GM21529 (cell line): ENCODE data around the gene NFATC1.

Experiments used
- ATAC-seq: cut with Tn5 transposase; IDR thresholded peaks from one replicate; pipeline ENCODE4 v1.9.1; 2021; ENCODE audit not compliant: unreplicated experiment

NFATC1 gene

DNA sequence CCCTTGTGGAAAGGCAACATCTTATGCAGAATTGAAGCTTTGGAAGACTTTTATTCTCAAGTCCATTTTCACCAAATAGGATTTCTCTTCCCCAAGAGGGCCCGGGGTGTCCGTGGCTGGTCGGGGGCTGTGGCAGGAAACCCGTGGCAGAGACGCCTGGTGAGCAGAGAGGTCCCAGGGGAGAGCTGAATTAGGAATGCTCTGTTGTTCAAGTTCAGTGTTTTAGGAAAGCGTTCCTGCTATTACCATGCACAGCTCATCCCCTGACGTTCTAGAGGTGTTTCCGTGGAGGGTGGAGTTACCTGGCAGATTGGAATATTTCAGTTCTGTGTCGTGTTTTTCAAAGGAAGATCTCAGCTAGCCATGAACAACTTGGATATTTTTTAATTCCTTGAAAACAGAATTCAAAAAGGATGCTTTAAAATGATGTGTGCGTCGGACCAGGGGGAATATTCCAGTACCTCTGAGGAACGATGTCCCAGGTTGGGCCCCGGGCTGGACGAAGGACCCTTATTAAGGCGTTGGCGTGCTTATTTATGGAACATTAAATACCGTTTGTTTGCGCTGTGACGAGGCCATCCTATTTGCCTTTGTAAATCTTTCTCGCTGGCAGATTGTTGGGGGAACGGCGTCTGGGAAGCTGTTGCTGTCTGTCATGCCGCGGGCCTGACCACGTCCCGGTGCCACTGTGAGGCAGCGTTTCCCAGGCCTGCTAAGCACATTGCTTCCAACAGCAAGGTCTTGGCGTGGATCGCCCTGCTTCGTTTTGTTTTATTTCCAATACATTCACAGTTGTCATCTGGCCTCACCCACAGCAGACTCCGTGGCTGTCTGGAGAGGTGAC is 8.2 kb downstream of the NFATC1 start:
- ATAC-seq, result no peak

DNA sequence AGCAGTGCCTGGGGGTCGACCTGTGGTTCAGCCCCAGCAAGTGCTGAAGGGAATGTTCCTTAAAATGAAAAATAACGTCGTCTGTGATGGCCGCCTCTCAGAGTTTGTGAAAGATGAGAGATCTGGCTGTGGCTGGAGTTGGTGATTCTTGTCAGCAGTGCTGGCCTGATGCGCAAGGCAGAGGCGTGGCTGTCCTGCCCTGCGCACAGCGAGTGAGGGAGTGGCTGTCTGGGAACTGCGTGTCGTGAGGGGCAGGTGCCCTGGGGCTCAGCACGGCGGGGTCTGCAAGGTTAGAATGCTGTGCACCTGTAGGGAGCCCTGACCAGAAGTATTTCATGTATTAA is 8.8 kb downstream of the NFATC1 start:
- no peak for ATAC-seq

DNA sequence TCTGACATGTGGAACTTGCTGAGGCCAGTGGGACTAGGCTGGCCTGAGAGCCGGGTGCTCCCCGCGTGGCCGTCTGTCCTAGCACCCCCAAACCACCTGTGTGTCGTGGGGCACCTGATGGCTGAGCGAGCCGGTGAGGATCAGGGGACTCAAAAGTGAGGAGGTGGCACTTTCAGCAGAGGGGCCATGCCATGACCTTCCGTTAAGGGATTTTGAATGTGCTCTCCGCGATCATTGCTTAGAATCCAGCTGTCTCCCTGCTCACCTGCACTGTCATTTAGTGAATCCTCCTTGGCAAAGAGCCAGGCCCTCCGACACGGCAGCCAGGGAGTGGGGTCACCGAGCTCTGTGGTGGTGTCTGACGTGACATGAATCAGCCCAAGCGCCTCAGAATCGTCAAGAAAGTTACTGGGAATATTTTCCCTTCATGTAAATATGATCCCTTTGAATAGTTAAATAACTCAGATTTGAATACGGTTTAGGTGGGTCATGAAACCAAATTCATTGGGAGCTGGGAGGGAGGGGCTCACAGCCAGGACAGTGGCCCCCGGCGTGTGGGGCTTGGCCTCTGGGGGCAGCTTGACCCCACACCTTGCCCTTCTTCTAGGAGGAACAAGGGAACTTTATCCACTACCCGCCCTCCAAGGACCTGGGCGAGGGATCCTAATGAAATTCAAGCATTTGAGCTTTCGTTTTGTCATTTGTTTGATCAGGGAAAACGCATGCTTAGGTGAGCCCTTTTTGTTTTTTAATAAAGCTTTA is 9.5 kb downstream of the NFATC1 start:
- no peak for ATAC-seq

DNA sequence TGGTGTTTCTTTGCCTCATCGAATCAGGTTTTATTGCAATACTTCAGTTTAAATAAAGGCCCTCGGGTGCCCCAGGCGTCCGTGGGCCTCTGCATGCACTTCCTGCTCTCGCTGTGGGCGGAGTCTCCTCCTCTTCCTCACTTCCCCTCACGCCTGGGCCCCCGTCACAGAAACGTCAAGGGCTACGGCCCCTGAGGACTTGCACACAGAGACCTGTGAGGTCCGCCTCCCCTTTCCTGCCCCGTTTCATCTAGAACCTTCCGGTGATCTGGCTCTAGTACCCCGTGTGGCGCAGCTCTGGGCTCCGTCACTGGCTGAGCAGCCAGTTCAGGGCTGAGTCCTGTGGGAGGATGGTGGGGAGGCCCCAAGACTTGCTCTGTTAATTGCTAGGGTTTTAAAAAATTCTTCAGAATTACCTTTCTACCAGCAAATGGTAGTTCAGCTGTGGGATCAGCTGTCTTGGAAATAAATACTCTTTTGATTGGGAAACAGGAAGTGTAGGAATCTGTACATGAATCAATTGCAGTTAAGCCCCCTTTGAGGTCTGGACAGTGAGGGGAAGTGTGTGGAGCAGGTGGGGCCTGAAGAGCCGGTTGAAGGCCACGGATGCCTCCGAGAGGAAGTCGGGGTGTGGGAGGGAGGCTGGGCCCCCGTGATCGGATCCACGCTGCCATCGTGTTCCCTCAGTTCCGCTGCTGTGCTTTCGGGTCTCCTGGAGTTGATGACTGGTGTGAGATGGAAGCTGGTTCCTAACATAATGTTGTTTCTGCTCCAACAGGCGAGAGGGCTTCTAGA is 10.2 kb downstream of the NFATC1 start:
- peak; percentile 74 for ATAC-seq

DNA sequence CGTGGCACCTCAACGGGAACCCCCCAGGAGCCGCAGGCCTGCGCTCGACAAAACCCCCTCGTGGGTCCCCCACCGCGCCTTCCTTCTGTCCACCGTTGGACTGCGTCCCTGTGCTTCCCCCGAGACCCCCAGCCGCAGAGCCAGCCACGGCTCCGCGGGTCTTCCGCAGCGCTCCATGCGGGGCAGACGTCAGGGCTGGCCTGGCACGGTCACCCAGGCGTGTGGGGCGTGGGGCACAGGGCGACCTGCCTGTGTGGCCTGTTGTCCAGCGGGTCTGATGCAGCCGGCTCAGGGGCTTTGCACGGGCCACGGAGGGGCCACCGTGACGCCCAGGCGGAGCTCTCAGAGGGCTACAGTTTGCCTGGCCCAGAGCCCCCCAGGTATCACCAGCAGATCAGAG is 11.0 kb downstream of the NFATC1 start:
- no peak for ATAC-seq

DNA sequence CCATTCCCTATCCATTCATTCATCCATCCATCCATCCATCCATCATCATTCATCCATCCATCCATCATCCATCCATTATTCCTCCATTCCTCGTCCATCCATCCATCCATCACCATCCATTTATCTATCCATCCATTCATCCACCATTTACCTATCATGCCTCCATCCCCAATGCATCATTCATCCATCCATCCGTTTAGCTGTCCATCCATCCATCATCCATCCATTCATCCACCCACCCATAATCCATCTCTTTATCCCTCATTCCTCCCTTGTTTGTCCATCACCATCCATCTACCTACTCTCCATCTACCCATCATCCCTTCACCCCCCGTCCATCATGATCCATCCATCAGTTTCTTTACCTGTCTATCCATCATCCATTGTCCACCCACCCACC is 13.6 kb downstream of the NFATC1 start:
- no peak for ATAC-seq

DNA sequence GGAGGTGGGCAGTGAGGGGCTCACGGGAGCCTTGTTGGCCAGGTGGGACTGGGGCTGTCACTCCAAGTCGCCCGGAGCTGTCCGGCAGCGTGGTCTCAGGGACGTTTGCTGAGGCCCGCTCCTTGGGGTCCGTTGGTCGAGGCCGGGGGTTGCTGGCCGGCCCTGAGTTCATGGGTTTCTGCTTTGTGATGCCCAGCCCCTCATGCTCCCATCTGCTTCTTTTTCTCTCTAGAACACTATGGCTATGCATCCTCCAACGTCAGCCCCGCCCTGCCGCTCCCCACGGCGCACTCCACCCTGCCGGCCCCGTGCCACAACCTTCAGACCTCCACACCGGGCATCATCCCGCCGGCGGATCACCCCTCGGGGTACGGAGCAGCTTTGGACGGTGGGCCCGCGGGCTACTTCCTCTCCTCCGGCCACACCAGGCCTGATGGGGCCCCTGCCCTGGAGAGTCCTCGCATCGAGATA is 14.5 kb downstream of the NFATC1 start:
- ATAC-seq, result no peak

DNA sequence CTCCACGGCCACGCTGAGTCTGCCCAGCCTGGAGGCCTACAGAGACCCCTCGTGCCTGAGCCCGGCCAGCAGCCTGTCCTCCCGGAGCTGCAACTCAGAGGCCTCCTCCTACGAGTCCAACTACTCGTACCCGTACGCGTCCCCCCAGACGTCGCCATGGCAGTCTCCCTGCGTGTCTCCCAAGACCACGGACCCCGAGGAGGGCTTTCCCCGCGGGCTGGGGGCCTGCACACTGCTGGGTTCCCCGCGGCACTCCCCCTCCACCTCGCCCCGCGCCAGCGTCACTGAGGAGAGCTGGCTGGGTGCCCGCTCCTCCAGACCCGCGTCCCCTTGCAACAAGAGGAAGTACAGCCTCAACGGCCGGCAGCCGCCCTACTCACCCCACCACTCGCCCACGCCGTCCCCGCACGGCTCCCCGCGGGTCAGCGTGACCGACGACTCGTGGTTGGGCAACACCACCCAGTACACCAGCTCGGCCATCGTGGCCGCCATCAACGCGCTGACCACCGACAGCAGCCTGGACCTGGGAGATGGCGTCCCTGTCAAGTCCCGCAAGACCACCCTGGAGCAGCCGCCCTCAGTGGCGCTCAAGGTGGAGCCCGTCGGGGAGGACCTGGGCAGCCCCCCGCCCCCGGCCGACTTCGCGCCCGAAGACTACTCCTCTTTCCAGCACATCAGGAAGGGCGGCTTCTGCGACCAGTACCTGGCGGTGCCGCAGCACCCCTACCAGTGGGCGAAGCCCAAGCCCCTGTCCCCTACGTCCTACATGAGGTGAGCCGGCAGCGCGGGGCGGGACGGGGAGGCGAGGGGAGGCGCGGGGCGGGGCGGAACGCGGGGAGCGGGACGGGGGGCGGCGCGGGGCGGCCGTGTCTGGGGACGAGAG is 15.2 kb downstream of the NFATC1 start:
- no peak for ATAC-seq

DNA sequence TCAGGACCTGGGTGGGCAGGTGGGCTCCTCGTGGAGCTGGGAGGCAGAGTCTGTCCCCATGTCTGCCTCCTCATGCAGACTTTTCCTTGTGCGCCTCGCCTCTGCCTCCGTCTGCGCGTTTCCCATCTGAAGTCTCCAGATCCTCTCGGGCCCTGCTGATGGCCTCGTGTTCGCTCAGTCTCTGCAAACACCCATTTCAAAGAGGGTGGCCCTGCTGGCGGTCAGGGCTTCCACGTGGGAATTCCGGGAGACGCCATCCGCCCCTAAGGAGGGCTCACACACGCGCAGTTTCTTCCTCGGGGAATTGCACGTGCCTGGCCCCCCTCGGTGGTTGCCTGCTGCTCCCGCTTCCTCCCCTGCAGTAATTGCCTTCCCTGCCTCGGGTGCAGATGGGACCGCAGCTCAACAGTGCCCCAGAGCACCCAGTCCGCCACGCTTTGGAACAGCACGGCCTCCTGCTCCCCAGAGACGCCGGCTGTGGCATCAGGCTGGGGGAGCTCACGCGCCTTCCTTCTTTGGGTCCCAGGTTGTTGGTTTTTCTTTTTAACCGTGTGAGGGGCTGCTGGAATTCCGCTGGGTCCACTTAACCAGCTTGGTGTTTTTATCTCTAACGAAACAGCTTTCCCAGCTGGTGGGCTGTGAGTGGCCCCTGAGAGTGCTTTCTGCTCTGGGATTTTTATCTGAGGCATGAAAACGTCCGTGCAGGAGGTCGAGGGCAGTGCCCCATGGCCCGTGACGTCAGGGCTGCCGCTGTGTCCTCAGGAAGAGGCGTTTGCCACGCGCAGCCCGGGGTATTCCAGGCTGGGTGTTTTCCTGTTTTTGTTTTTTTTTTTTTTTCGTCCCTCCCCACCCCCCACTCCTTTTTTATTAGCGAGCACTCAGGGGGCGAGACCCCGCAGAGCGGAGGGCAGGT is 16.1 kb downstream of the NFATC1 start:
- no peak for ATAC-seq

DNA sequence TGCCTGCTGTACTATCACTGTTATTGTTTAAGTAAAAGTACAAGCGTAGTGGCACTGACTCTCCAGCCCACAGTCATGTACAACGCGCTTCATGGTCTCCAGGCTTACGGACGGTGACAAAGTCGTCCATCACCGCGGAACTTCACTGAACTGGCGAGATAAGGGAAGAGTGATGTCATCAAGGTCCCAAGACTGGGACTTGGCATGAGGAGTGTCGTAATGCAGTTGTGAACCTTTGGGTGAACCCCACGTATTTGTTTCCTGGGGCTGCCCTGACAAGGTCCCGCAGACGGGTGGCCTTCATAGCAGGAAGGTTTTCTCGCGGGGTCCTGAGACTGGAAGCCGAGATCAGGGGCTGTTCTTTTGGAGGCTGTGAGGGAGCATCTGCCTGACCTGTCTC is 17.3 kb downstream of the NFATC1 start:
- ATAC-seq, result no peak

DNA sequence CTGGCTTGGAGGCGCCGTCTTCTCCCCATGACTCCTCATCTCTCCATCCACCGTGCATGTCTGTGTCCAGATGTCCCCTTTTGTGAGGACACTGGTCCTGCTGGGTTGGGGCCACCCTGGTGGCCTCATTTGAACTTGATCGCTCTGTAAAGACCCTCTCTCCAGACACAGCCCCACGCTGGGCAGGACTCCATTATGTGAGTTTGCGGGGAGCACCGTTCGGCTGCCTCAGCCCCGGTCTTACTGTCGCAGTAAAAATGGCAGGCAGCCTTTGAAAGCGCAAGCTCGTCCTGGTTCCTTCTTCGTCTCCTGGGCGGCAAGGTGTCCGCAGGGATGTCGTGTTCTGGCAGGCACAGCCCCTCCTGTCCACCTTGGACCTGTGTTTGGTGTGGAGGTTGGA is 17.7 kb downstream of the NFATC1 start:
- no peak for ATAC-seq

DNA sequence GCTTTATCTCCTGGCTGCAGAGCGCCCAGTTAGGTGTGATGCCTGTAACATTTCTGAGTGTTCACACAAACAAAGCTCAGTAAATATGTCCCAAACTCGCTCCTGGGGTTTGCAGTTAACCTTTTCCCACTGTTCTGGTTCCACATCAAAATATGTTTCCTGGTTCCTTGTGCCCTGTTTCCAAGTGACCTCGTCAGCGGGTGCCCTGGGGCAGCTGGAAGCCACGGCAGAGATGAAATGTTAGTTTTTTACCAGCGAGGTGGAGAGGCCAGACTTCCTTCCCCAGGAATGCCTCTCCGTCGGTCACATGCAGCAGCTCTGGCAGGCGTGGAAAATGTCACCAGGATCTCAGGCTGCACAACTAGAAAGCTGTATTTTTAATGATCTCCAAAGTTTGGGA is 18.2 kb downstream of the NFATC1 start:
- no peak for ATAC-seq

DNA sequence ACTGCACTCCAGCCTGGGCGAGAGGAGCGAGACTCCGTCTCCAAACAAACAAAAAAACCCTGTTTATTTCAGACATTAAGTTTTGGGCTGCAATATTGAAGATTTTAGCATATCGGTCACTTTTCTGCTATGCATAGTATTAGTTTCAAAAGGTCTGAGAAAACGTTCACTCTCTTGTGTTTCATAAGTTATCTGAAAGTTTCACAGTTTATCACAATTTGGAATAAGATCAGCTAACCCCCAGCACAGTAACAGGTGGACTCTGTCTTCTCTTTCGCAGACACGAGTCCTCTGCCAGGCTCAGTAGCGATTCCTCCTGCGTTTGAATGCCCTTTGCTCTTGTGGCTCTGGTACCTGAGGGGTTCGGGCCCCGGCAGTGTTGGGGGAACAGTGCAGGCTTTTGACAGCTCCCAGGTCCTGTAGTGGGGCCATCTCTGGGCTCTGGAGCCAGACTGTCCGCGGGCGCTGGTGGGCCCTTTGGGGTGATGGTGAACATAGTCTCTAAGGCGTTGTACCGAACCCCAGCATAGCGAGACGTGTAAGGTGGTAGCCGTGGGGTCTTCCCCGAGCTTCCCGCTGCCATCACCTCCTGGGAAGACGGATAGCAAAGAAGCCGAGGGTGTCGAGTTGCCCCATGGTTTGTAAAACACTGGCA is 20.4 kb downstream of the NFATC1 start:
- ATAC-seq, result no peak

DNA sequence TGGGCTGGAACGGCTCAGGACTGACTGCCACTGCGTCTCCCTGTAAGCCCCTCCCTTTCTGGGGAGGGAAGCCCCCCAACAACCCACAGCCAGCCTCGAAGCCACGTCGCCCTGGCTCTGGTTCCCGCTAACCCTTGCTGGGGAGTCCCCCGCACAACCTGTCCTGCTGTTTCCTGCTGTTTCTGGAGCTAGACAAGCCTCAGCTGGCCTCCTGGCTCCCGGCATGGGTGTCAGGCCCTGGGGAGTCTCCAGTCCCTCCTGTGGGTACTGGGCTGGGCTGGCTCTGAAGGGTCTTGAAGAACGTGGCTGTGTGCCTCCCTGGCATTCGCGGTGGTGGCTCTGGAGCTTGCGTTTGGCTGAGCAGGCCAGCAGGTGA is 20.9 kb downstream of the NFATC1 start:
- no peak for ATAC-seq

DNA sequence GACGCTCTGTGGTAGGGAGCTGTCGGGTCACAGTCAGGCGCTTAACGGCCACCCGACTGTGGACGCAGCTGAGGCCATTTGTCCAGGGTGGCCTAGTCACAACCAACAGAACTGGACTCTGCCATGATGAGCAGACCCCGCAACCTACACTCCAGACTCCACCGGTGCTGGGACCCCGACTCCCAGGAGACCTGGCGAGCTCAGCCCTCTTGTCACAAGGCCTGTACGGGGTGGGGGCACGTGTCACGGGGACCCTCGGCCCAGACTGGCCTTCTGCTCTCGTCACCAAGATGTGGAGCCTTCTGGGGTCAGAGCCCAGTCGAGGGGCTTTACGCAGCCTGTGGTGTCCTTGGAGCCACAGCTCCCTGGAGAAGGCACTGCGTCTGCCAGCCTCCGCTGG is 22.5 kb downstream of the NFATC1 start:
- ATAC-seq, result no peak

DNA sequence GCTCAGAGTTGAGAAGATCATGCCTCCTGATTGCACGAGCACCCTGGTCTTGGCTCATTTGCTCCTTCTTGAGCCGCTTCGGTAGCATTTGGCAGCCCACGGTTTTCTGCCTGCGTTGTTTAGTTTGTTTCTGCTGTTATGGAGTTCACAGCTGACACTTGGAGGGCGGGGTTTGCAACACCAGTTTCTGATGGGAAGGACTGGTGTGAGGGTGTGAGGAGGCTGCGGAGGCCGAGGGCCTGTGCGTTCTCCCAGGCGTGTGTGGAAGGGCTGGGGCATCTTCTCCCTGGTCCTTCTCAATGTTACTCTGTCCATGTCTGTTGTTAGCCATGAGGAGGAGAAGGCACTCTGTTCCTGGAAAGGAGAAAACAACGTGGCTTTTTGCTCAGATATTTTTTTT is 22.9 kb downstream of the NFATC1 start:
- ATAC-seq, result no peak

DNA sequence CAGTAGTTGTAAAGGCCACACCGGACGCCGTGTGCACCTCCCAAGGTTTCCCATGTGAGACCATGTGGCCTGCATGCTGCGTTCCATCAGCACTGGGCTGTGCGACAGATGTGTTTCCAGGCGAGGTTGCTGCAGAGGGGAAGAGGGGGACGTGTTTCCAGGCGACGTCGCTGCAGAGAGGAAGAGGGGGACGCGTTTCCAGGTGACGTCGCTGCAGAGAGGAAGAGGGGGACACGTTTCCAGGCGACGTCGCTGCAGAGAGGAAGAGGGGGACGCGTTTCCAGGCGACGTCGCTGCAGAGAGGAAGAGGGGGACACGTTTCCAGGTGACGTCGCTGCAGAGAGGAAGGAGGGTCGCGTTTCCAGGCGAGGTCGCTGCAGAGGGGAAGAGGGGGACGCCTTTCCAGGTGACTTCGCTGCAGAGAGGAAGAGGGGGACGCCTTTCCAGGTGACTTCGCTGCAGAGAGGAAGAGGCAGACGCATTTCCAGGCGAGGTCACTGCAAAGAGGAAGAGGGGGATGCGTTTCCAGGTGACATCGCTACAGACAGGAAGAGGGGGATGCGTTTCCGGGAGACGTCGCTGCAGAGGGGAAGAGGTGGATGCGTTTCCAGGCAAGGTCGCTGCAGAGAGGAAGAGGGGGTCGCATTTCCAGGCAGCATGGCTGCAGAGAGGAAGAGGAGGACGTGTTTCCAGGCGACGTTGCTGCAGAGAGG is 24.5 kb downstream of the NFATC1 start:
- ATAC-seq, result no peak

DNA sequence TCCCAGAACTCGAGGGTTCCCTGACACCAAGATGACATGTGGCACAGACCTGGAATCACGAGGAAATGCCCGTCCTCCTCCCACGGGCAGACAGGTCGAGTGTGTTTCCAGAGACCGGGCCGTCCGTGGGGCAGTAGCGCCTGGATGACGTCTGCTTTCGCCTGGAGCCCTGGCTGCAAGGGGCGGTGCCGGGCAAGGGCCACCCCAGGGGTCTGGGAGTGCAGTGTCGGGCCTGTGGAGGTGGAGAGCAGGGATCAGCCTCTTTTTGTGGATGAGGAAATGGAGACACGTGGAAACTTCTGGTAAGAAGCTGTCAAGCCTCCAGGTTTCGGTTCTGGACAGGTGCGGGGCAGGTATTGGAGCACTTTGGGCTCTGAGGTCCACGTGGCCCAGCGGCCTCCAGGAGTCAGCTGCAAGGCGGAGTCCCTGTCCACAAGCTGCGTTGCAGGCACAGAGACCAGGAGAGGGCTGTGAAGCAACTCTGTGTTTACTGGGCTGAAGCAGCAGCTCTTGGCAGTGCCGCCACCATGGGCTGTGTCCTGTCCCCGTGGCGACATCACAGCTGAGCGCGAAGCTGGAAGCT is 25.6 kb downstream of the NFATC1 start:
- no peak for ATAC-seq
